Amygdala (tissue), 56 donors: ENCODE measurements around the gene DSCAML1.
"Not testable (repeated sequence)": the region's sequence is repeated elsewhere in the genome, so short reads cannot be mapped to it uniquely, and the experiment has no call there.

Source experiments
- DNase-seq, 56 donors: peaks; one replicate each; lab custom pipeline; 2025; lab: John Stamatoyannopoulos, UW

DSCAML1 gene

DNA sequence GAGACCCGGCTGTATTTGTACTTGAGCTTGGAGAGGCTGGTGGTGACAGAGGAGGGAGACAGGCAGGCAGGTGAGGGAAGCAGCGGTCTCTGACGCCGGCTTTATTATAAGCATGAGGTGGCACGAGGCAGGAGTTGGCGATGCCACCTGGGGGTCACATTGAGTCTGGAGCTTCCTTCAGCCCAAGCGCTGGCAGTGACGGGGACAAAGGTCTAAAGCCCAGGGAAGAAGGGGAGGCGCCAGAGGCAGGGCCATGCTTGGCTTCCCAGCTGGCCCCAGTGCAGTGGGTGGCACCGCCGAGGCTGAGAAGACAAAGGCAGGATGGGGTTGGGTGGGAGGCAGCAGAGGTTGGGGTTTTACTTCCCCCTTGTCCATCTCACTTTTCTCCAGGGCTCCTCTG is 23.1 kb upstream of the DSCAML1 start:
- DNase-seq: no peak

DNA sequence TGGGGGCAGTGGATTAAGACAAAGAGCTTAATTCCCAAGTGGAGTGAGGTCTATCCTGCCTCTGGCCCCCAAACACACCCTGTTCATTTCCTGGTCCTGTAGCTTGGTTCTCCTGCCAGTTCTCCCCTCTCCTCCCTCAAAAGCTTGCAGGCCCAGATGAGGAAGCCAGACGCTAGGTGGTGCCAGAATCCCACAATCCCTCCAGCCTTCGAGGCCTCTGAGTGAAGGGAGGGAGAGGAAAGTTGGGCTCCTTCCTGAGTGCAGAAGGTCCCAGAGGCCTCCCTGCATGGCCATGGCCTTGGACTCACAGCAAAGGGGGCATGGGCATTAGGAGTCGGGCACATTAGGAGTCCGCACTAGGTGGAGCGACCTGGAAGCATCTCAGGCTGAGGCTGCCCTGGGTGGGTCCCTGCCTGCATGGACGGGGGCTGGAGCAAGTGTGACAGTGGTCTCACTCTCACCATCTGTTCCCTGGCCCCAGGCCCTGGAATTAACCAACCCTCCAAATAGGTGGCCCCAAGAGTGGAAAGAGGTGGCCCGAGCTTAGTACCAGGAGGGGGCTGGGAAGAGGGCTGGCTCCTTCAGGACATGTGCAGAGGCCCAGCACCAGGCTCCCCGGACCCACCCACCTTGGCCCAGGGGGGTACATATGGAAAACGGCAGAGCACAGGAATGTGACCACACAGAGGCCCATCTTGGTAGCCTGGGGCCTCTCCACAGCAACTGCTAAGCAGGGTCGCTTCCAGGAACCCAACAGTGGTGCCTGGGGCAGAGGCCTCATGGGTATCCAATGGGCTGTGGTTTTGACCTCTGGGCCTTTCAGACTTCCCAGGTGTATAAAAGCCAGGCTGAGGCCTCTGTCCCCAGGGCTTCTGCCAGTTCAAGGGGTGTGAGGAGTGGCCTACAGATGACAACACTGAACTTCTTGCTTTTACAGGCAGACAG is 22.4 kb upstream of the DSCAML1 start:
- DNase-seq: peak in 22 of 56 donors; percentile 11 to 71 (median 30)

GRCh38 chr11:117818041-117818873 is 21.2 kb upstream of the DSCAML1 start:
- DNase-seq: no peak

DNA sequence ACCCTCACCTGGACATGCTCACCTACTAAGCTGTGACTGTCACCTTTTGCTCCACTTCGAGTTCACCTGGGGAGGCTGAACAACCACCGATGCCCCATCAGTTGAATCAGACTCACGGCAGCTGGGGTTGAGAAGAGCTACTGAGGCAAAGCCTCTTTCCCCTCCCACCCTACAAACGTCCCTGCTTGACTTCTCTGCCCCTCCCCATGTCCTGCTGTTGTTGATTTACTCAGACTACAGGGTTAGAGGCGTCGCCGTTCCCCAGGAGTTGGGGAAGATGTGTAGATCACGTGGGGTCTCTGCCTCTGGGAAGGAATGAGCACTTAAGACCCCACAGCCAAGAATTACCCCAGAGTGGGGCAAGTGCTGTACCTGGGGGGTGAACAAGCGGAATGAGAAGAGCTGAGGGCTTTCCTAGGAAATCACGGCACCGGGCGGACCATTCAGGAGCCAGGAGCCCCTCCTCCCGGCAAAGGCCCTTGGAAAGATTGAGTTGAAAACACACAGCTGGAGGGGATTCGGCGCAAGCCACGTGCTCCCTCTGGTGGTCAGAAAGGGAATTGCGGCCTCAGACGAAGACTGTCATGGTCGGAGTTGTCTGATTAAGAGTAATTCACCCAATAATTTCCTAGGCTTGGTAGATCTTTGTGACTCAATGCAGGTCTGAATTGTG is 20.5 kb upstream of the DSCAML1 start:
- DNase-seq: peak in 49 of 56 donors; percentile 39 to 93 (median 68)

- DNase-seq: no peak
These were observed 19.9 kb upstream of the DSCAML1 start for GRCh38 chr11:117816846-117817367.

DNA sequence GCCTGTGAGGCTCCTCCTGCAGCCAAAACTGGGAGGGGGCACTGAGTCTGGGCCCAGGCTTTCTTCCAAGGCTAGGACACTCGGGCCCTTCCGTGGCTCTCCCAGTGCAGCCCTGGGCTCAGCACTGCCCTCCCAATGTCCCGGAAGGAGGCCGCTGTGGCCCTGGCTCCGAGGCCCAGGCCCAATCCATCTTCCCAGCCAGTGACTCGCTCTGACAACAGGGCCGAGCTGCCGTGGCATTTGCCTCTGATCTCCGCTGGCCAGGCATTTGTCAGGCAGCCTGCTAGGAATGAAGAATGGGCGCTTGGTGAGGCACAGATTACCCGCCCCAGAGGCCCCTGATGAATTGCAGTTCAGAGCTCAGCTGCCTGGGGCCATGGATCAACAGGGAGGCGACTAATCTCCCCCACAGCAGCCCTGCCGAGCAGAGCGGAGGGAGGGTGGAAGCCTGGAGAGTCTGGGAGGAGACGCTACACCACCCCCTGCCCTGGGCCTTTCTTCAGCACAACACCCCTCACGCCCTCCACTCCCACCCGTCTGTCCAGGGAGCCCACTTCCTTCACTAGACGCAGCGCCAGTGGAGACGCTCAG is 19.2 kb upstream of the DSCAML1 start:
- DNase-seq: peak in 1 of 56 donors; percentile 23

GRCh38 chr11:117815262-117815803 is 18.3 kb upstream of the DSCAML1 start:
- DNase-seq: peak in 2 of 56 donors; percentile 18 to 43

- peak in 20 of 56 donors; percentile 19 to 87 (median 40) for DNase-seq
These were observed 17.8 kb upstream of the DSCAML1 start for GRCh38 chr11:117814766-117815261.

- no peak for DNase-seq
These were observed 17.3 kb upstream of the DSCAML1 start for GRCh38 chr11:117814204-117814765.

DNA sequence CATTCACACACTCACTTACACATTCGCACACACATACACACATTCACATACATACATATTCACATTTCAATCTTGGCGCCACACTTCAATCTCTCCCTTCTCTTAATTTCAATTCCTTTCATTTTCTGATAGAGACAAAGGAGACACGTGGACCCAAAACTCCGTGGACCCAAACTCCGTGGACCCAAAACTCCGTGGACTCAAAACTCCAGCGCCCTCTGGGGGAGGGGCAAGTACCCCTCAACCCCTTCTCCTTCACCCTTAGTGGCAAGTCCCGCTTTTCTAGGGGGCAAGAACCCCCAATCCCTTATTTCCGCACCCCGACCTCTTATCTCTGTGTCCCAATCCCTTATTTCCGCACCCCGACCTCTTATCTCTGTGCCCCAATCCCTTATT is 13.0 kb upstream of the DSCAML1 start:
- not testable (repeated sequence) for DNase-seq

DNA sequence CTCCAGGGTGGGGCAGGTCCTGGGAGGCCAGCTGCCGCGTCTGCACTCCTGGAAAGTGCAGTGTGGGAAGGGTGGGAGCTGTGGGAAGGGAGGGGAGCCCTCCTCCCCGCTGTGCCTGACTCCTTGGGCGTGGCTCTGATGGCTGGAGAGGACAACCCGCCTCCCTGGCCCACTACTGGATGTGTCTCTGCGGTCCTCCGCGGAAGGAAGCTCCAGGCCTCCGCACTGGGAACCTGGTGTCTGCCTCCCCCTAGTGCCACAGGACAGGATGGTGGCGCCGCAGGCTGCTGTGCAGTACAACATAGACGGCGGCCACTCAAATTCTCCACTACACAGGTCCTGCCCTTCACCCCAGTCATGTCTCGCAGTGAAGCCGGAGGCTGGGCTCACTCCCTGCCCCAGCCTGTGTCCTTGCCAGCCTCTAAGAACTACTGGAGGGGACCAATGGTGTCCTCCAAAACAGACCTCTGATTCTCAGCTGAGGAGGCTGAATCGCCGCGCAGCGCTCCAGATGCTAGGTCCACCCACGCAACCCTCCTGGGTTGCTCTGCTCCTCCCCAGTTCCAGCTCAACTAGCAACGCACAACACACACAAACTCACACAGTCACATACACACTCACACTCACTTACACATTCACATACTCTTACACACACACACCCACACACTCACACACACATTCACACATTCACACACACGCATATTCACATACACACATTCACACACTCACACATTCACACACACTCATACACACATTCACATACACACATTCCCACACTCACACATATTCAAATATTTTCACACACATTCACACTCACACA is 12.4 kb upstream of the DSCAML1 start:
- DNase-seq: peak in 49 of 56 donors; percentile 30 to 87 (median 68)

DNA sequence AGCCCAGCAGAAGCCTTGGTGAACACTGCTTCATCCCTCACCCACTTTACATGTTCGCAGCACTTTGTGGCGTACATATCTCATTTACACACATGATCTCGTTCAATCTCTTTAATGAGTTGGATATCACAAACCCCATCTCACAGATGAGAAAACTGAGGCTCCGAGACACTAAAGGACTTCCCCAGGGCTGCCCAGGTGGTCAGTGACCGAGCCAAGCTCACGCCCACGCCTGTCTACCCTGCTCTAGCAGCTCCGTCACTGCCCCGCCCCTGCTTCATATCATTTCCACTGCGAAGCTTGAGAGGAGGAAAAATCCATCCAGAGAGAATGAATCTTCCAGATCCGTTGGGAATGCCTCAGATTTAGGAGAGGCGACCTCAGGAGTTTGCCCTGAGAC is 11.8 kb upstream of the DSCAML1 start:
- DNase-seq: no peak

GRCh38 chr11:117807482-117808327 is 10.7 kb upstream of the DSCAML1 start:
- DNase-seq: peak in 41 of 56 donors; percentile 20 to 91 (median 58)

- no peak for DNase-seq
These were observed 9.8 kb upstream of the DSCAML1 start for GRCh38 chr11:117806846-117807245.

GRCh38 chr11:117805045-117805444 is 8.0 kb upstream of the DSCAML1 start:
- no peak for DNase-seq

DNA sequence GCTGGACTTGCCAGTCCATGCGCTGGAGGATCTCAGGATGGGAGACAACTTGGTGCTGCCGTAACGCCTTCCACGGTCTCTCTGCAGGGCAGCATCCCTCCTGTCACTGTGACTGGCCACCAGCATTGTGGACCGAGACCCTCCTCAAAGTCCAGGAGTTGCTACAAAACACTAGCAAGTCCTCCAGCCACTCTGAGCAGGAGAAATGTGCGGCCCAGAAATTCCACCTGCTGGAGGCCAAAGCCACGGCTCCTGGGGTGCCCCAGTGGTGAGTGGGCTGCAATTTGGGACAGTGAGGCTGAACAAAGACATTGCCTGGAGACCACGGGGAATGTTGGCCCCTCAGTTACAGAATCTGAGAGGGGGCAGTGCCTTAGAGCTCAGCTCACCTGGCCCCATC is 6.9 kb upstream of the DSCAML1 start:
- DNase-seq: no peak

DNA sequence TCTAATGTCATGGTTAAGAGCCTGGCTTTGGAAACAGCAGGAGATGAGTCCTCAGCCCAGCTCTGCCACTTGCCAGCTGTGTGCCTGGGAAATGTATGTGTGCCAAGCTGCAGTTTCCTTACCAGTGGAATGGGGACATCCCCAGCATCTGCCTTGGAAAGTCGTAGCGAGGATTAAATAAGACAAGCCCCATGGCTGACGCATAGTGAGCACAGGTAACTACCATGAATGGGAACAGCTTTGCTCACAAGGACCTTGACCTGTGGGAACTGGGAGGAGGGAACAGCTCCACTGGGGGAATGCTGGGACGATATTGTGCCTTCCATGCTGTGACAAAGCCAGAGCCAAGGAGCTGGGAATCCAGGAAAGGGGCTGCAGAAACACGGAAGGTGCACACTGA is 2.6 kb upstream of the DSCAML1 start:
- DNase-seq: no peak
